IPS-NIHi11 (cell line): ENCODE data around the gene GHRL.
"Not testable (repeated sequence)": the region's sequence is repeated elsewhere in the genome, so short reads cannot be mapped to it uniquely, and the experiment has no call there.

ENCODE experiments used
- DNase-seq: peaks from one replicate; pipeline ENCODE4 v3.0.0; 2012; ENCODE audit warnings: mixed read lengths, low spot score

The GHRL gene

DNA sequence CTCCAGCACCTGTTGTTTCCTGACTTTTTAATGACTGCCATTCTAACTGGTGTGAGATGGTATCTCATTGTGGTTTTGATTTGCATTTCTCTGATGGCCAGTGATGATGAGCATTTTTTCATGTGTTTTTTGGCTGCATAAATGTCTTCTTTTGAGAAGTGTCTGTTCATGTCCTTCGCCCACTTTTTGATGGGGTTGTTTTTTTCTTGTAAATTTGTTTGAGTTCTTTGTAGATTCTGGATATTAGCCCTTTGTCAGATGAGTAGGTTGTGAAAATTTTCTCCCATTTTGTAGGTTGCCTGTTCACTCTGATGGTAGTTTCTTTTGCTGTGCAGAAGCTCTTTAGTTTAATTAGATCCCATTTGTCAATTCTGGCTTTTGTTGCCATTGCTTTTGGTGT, 5.3 kb upstream of the GHRL start:
- not testable (repeated sequence) for DNase-seq

DNA sequence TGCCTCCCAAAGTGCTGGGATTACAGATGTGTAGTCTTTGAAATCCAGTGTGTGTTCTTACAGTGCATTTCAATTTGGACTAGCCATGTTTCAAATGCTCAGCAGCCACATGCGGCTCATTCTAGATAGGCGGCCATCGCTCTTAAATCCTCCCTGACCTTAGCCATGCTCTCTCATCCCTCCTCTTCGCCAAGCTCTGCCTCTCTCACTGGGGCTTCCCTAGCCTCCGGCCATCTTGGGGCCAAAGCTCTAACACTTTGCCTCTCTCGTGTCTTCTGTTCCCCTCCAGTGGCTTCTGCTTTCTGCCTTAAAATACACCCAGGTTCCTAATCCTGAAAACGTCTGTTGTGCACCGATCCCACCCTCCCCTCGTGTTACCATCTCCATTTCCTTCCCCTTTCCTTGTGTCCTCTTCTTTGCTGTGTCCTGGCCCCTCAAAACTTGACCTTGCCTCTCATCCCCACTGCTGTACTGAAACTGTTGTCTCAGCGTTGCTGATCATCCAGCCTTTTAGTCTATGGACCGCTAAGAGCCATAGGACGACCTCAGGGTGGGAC, 1.4 kb upstream of the GHRL start:
- DNase-seq, result no peak

DNA sequence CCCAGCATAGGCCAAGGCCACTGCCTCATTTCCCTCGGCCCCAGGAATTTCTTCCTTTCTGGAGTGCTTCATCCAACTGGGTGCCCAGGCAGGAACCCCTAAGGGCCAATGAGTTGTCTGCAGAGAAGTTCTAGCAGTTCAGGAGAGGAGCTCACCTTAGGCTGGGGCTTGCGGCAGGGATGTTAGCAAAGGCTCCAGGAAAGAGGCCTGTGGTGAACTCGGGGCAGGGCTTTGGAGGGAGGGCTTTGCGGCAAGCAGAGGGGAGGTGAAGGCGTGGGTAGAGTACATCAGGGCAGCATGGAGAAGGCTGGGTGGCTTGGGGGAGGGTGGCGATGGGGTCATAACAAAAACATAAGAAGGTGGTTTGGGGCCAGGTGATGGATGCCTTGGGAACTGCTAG, 1.1 kb downstream of the GHRL start:
- no peak for DNase-seq

GRCh38 chr3:10290481-10291176, 2.1 kb downstream of the GHRL start:
- no peak for DNase-seq

DNA sequence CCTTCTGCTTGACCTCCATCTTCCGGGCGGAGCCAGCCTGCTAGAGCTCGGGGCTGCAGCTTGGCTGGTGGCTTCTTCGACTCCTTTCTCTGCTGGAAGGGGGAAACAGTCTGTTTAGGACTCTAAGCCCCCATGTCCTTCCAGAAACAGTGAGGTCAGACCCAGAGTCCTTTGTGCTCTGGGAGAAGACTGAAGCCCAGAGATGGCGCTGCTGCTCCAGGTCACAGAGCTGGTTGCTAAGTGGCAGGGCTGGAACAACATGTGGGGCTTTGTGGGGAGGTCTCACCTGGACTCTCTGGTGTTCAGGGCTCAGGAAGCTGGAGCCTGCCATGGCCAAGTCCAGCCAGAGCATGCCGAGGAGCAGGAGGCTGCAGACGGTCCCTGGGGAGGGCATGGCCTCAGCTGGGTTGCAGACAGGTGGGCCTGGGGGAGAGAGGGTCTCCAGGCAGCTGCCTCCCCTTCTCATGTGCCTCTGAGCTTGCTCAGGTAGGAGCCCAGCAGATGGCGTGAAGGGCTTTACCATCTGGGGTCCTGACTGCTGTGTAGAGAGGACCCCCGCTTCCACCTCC, 2.9 kb downstream of the GHRL start:
- DNase-seq, result no peak

GRCh38 chr3:10289077-10289476, 3.7 kb downstream of the GHRL start:
- no peak for DNase-seq

- no peak for DNase-seq
Observed at GRCh38 chr3:10288575-10288960, 4.2 kb downstream of the GHRL start.

GRCh38 chr3:10287936-10288574, 4.7 kb downstream of the GHRL start:
- no peak for DNase-seq

DNA sequence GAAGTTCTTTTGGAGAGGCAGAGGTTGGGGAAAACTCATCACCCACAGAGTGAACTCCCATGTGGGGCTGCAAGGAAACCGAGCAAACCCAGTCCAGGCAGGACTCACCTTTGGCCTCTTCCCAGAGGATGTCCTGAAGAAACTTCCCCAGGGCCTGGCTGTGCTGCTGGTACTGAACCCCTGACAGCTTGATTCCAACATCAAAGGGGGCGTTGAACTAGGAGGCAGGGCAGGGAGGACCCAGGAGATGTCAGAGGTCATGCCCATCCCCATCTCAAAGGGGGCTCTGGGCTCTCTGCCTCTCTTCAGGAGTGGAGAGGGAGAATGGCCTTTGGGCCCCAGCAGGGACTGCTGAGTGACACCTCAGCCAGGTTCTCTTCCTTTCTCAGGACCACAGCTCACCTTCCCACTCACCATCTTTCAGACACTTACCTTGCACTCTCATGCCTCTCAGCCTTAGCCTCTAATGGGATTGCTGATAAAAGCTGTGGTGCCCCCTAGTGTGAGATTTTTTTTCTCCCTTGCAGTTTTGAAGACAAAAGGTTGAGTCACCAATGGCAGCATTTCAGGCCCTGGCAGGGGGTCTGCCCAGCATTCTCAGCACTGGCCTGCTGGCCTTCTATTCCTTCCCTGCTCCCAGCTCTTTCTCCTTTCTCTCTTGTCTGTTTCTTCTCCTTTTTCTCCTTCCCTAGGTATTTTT, 6.0 kb downstream of the GHRL start:
- peak; percentile 77 for DNase-seq

- no peak for DNase-seq
Observed at GRCh38 chr3:10286133-10286524, 6.6 kb downstream of the GHRL start.

- DNase-seq, result no peak
Observed at GRCh38 chr3:10285272-10286132, 7.2 kb downstream of the GHRL start.

DNA sequence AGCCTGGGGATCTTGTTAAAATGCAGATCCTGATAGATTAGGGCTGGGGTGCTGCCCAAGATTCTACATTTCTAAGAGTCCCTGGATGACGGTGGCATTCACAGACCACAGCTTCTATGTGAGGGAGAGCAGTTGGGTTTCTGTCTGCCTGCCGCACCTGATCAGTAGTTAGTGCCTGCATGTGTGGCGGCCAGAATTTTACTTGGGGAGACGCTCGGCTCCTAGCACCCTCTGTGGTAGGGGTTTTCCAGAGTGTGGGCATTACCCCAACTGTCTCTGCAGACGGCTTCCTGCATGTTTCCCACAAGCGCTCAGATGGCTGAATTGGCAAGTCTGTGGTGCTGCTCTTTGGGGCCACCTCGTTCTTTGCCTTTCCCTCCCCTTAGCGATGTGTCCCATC, 8.3 kb downstream of the GHRL start:
- no peak for DNase-seq

- DNase-seq, result no peak
Observed at GRCh38 chr3:10283638-10284037, 9.1 kb downstream of the GHRL start.

DNA sequence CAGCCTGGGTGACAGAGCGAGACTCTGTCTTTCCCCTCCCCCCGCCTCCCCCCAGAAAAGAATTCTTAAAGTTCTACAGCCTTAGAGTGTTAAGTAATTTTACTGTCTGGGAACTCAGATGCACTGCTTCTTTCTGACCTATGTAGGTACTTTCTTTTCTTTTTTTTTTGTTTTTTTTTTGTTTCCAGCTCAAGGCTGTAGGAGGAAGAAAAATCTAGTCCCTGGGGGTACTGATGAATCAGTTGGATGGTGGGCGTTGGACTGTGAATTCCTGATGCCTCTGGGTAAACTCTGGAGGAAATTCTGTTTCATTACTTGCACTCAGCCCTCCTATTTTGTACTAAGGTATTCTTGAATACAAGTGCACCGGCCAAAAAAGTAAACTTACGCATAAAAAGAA, 10.8 kb downstream of the GHRL start:
- DNase-seq, result no peak

DNA sequence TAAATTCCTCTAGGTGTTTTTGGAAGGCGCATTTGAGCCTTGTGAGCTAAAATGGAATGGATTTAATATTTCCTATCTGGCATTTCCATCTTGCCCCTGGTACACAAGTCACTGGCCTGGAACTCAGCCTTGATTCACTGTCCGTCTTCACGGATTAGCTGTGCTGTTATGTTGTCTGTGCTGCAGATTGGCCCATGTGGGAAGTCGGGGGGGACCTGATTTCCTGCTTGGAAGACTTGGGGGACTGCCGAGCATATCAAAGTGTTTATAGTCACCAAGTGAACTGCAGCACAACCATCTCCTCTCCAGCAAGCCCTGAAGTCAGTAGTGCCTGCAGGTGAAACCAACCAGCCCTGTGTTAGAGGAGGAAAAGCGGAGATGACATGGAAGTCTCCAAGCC, 12.2 kb downstream of the GHRL start:
- no peak for DNase-seq

DNA sequence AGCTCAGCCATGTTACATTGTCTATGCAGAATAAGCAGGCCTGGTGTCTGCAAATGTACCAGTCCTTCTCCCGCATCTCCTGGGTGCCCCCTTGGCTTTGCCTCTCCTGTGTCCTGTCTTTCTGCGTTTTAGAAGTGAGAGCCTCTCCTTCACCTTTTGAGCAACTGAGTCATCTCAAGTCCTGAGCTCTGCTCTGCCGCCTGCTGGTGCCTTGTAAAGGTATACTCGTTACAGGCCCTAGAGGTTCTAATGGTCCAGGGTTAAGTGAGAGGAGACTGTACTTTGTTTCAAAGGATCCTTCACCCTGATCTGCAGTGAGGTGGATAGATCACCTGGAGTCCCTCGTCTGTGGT, 12.6 kb downstream of the GHRL start:
- DNase-seq, result no peak

DNA sequence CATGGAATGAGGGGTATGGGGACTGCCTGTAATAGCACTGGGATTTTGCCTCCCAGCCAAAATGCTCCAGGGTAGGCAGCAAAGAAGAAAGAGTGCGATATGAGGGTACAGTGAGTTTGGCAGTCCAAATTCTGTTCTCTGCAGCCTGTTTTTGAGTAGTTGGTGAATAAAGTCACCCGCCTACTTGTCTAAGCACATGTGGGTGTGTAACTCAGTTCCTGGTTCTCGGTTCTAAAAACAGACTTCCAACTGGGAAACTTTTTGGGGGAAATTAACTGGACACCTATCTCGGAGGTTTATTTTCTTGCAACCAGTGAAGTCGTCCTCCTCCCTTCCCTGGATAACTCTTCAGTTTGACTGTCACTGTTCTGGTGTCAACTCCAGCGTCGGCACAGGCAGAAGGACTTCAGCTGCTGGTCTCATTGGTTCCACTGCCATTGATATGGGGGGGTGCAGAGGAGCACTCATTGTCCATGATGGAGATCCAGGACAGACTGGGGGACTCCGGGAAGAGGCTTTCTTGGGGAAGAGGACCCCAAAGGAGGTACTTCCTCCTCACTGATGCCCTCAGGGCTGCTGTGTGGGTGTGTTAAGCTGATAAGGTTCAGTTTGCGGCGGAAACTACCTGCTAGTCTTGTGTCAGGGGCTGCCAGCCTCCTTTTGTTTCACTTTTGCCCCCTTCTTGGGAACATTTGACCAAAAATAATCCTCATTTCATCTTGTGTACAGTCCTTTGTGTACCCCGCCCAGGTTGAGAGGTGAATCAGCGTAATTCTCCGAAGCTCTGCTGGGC, 13.2 kb downstream of the GHRL start:
- DNase-seq, result no peak

DNA sequence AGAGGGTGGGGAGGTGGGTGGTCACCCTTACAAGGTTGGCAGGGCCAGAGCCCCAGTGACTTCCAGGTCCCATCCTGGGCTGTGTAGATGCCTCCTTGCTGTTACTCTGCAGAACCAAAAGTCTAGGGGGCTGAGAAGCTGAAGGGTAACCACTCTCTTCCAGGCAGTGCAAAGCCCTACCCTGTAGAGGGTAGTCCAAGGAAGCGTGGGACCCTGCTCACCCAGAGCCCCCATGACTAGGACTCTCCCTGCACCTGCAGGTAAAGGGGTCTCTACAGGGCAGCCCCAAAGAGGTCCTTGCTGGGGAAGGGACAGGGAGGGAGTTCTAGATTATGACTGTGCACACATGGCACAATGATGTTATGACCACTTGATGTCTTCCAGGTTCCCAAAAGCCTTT, 14.2 kb downstream of the GHRL start:
- no peak for DNase-seq

DNA sequence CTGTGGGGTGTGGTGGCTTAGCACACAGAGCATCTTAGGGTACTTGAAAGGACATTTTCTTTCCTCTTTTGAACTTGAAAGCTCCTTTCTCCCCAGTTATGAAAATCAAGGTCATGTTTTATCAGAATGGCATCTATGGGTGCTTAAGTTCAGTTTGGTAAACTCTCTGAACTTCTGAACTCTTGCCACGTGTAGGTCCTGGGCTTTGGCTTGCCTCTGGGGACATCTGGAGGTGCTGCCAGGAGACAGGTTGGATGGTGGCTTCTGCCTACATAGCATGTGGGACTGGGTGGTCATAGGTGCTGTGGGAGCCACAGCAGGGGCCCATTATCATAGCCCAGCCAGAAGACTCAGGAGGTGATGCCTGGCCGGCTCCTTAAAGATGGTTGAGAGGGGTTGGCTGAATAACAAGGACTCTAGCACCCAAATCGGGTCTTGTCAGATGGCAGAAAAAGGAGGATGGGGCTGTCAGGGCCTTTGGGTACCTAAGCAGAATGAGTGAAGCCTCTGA, 15.6 kb downstream of the GHRL start:
- DNase-seq, result no peak

GRCh38 chr3:10274601-10275000, 18.1 kb downstream of the GHRL start:
- DNase-seq, result no peak
